Middle frontal gyrus (tissue), 1 donor: ENCODE results near the gene COG4.
"Not testable (repeated sequence)": the region's sequence is repeated elsewhere in the genome, so short reads cannot be mapped to it uniquely, and the experiment has no call there.

ENCODE experiments used
- DNase-seq: peaks from one replicate; pipeline ENCODE4 v3.0.0-alpha.2; 2015; ENCODE audit warnings: low spot score; ENCODE audit errors: extremely low spot score

The COG4 gene

DNA sequence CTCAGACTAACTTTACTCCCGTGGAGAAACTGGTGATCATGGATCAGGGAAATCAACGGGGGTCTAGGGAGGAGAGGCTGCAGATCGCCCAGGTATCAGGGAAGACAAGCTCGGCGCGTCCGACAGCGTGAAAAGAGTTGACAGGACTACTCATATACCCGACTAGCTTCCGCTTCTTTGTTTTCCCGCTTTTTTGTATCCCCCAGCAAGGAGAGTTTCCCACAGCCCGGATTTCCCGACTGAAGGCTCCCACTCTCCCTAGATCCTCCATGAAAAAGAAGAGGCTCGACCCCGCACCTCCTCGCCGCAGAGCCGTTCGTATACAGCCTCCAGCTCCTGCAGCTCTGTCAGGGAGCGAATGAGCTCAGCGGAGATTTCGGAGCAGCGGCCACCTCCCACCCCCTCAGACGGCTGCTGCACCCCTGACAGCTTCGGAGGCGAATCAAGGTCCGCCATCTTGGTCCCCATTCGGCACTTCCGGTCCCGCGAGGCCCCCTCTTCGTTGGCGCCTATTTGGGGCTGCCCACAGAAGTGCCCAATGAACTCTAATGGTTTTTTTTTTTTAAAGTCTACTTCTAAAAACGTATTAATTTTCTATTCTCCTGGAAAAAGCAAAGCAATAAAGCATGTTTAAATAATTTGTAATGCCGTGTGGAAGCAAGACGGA is at the start of gene COG4:
Gene COG4, minus strand, starts transcription at position 479 of the 667 bp plus-strand sequence. Its CDS starts 11 bp downstream, at position 468.
- DNase-seq = peak; percentile 70

DNA sequence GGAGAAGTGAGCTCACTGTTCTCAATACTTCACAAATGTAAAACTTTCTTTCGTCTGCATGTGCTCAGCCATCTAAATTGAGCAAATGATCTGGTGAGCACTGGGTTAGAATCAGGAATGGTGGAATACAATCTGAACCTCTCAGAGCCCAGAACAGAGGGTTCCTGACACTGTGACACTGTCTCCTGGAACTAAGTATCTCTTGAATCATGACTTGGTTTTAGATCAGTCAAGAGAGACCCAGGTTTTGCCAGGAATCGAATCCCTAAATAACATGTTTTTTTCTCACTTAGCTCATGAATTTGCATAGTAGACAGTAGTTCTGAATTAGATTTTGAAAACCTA is 49.5 kb upstream of the COG4 start:
- DNase-seq = no peak

DNA sequence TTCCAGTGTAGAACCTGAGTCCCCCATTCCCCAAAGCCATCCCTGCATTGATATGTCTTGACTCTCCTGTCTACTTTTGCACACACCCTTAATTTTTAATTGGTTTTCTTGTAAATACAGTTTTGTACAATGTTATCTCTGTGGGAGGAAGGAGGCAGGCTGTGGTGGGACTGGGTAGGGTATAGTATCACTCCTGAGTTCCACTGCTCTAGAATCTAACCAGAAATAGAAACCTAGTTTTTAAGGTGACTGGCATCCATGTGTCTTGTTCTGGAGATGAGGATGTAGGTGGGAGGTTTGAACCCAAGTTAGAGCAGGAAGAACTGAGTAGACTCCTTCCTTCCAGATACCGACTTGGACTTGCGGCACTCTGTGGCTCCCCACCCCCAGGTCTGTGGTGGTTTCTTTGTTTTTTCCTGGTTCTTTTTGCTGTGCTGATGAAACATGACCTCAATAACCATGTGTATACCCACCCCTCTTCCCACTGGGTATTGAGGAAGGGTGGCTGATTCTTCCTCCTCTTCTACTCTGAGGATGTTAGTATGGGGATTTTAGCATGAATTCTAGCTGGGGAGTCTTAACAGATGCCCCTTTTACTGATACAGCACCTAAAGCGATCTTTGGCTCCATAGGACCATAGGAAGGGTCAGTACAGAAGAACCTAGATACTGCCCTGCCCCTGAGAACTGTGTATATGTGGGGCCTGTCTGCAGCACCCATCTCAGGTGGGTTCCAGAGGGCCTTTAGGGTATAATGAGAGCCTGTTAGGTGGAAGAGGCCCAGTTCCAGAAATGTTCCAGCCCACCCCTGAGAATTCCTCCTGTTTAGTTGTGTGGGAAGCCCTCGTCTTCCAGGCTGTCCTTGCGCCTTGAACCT is 48.9 kb upstream of the COG4 start:
- DNase-seq = no peak

DNA sequence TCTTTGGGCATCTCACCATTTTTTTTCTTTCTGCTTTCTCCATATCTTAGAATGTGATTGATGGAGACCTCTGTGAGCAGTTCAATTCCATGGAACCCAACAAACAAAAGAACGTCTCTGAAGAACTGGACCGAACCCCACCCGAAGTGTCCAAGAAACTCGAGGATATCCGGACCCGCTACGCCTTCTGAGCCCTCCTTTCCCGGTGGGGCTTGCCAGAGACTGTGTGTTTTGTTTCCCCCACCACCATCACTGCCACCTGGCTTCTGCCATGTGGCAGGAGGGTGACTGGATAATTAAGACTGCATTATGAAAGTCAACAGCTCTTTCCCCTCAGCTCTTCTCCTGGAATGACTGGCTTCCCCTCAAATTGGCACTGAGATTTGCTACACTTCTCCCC is 48.3 kb upstream of the COG4 start:
- DNase-seq = no peak

DNA sequence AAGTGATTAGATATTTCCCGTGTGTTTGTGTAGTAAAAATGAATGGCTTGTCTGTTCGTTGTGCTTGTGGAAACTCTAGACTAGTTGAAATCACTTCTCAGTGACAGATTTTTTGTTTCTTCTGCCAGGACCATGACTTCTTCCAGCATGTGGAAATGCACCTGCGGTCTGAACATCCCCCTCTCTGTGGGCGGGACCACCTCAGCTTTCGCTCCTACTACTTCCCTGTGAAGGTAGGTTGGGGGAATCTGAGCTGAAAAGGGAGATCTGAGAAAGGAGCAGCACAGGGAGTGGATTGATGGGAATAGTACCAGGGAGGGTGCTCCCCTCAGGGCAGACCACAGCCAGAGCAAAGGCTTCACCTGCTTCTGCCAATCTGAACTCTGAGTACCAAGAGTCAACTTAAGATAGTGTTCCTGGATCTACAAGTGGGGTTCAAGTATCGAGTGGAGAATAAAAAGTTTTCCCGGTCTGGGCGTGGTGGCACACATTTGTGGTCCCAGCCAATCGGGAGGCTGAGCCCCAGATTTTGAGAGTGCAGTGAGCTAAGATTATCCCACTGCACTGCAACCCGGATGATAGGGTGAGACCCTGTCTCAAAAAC is 47.7 kb upstream of the COG4 start:
- no peak for DNase-seq

DNA sequence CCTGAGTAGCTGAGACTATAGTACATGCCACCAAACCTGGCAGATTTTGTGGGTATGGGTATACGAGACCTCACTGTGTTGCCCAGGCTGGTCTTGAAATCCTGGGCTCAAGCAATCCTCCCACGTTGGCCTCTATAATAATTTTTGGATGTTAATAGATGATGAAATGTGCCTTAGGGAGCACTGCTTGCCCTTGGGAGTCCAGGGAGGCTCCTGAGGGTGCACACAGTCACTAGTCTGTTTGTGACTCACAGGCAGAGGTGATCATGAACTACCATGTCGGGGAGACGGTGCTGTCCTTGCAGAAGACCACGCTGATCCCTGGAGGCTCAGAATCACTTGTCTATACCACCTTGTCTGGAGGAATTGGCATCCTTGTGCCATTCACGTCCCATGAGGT is 46.4 kb upstream of the COG4 start:
- DNase-seq = no peak

DNA sequence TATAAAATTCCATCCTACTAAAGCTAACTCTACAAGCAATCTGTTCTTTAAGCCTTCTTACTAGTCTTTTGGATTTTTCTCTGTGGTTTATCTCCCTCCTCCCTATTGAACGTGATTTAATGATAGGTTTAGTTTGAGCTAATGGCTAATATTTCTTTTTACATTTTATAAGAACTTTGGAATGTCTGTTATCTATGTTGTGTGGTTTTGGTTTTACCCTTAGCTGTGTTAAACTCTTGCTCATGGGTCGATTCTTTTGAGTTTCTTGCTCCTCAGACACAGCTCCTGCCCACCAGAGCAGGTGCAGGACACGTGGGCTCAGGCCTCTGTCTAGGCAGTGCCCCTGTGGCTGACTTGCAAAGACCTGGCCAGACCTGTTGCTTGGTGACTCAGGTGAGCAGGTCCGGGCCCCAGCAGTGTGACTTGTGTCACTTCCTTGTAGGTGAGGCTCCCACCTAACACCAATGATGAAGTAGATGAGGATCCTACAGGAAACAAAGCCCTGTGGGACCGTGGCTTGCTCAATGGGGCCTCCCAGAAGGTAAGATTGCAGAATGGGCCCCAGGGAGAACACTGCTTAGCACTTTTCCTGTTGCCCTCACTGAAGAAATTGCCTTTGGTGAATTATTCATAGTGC is 45.4 kb upstream of the COG4 start:
- DNase-seq = no peak

DNA sequence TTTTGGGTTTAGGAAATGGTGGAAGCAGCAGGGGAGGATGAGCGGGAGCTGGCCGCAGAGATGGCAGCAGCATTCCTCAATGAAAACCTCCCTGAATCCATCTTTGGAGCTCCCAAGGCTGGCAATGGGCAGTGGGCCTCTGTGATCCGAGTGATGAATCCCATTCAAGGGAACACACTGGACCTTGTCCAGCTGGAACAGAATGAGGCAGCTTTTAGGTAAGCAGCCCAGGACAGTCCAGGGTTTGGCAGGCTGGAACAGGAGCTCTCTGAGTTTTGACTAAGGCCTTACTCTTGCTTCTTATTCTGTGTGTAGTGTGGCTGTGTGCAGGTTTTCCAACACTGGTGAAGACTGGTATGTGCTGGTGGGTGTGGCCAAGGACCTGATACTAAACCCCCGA is 41.7 kb upstream of the COG4 start:
- no peak for DNase-seq

DNA sequence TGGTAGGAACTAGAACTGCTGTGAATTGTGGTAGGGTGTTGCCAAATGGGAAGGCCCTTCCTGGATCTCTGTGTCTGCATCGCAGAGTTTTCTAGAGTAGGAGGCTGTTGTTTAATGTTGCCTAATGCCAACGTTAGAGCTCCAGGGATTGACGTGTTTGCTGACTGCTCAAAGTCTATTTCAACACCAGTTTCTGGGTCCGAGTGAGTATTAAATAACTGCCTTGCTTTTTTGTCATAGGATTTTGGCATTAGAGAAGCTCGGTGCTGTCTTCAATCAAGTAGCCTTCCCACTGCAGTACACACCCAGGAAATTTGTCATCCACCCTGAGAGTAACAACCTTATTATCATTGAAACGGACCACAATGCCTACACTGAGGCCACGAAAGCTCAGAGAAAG is 40.3 kb upstream of the COG4 start:
- DNase-seq = no peak

DNA sequence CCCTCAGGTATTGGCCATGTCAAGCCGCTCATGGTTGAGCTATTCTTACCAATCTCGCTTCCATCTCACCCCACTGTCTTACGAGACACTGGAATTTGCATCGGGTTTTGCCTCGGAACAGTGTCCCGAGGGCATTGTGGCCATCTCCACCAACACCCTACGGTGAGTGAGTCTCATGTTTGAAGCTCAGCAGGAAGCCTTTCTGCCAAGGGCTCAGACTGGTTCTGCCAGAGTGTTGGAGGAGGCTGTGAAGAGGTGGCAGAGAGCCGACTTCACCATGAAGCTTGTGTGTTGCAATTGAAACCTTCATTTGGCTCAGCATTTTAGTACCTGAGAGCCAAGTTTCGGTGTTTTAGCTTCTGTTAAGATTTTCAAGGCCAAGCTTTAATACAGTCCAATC is 38.3 kb upstream of the COG4 start:
- peak; percentile 53 for DNase-seq

DNA sequence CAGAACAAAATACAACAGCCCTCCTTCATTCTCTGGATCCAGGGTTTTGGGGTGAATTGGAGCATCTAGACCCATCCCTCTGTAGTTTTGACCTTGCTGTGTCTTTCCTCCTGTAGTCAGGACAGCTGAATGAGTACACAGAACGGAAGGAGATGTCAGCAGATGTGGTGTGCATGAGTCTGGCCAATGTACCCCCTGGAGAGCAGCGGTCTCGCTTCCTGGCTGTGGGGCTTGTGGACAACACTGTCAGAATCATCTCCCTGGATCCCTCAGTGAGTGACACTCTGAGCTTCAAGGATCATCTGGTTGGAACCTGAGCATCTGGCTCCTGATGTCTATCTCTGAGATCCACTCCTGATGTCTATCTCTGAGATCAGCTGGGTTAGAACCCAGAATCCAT is 32.7 kb upstream of the COG4 start:
- no peak for DNase-seq

DNA sequence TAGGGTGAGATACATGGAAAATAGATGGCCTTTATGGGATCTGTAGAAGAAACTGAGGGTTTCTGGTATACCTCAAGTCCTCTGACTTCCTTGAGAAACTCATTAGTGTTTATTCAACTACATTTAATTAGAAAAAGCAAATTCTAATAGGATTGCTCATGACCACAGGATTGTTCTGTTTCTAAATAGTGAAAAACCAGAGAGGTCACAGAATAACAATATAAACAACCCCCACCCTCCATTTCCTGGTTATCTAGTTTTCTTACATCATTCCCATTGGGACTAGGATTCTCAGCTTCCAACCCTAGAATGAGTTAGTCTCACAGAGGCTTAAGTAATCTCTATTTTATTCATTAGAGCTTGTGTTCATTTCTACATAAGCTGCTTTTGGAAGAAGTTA is 30.3 kb upstream of the COG4 start:
- no peak for DNase-seq

DNA sequence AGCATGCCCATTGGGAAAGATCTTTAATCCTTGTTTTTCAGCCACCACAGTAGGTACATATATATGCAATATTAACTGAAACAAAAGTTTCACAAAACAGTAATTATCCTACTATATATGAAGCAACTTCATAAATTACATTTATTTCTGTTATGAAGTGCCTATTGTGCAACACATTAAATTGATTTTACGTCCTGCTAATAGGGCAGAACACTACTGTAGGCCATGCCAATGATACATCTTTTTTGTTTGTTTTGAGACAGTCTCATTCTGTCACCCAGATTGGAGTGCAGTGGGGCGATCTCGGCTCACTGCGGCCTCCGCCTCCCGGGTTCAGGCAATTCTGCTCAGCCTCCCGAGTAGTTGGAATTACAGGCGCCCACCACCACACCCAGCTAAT is 29.3 kb upstream of the COG4 start:
- no peak for DNase-seq

DNA sequence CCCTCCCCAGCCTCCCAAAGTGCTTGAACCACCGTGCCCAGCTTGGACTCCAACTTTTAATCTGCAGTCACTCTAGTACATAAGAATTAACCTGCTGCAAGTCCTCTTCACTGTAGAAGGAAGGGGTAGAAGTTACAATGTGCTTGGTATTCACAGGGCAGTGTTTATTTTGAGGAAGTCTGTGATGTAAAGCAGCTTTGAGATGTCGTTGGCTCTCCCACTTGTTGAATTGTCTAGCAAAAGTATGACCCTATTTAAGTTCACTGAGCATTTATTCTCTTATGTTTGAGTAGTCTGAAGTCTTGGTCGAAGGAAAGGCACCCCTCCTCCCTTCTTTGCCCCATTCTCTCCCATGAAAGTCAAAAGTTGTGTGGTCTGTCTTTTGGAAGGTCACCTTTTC is 28.4 kb upstream of the COG4 start:
- DNase-seq = no peak

DNA sequence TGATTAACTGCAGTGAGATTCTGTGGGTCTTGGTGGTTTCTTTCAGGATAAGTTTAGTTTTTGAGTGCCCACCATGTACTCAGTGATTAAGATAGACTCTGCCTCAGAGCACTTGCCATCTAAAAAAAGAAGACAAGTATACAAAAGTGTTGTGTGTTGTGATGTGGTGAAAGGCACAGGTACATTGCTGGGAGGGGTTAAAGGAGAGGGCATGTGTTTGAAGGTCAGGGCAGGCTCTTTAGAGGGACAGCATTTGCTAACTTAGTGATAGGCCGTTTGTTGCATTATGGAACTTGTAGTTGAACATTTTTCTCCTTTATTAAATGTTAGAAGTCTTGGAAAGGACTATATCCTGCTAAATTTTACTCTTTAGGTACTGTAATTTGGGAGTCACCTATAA is 26.7 kb upstream of the COG4 start:
- DNase-seq = no peak

DNA sequence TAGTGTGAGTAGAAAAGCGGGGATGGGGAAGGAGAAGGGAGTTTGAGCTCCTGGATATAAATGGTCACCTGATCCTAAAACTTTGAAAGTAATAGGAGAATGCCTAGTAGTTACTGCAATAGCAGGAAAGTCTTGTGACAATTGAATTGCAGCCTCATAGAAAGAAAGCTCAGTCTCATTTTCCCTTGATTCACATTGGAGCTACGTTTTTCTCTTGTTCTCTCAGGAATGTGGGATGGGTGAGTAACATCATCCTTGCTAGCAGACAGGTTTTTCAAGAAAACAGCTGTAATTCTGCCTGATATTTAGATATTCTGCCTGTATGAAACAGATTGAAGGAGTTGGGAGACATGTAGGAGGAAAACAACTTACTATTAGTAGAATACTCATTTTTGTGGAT is 25.6 kb upstream of the COG4 start:
- no peak for DNase-seq

DNA sequence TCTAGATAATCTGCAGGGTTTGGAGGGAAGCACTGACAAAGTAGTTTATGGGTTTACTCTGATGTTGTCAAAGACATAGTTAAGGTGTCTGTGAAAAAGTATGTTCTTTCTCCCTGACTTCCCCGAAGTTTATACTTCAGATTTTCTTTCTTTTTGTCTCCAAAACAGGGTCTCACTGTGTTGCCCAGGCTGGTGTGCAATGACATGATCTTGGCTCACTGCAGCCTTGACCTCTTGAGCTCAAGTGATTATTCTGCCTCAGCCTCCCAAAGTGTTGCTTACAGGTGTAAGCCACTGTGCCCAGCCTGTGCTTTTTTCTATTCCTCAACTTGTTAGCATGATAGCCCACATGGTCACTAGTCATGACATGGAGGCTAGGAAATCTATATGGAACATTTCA is 21.2 kb upstream of the COG4 start:
- DNase-seq = no peak

DNA sequence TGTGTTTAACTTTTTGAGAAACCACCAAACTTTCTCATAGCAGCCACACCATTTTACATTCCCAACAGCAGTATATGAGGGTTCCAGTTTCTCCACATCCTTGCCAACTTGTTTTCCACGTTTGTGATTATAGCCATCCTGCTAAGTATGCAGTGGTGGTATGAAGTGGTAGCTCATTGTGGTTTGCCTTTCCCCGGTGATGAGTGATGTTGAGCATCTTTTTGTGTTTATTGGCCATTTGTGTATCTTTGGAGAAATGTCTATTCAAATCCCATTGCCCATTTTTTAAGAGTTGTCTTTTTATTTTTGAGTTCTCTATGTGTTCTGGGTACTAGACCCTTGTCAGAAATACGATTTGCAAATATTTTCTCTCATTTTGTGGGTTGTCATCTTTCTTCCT is 17.6 kb upstream of the COG4 start:
- DNase-seq = no peak

DNA sequence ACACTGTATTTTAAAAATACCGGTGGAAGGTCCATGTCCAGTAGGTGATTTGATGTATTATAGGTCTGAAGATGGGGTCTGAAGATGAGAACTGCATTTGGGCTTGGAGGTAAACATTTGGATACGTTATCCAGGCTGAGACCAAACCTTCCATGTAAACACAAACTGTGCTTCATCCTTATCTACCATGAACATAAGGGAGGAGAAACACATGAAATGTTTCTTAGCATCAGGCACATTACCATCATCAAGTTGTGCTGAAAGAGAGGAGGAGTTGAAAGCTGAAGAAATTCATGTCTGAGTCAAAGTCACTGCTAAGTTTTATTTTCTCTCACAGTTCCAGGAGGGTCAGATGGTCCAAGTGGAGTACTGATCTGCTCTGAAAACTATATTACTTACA is 11.6 kb upstream of the COG4 start:
- no peak for DNase-seq

DNA sequence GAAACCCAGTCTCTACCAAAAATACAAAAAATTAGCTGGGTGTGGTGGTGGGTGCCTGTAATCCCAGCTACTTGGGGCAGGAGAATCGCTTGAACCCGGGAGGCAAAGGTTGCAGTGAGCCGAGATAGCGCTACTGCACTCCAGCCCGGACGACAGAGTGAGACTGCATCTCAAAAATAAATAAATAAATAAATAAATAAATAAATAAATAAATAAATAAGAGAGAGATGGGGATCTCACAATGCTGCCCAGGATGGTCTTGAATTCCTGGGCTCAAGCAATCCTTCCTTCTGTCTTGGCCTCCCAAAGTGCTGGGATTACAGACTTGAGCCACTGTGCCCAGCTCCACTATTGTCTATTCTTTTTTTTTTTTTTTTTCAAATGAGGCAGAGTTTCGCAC is 6.6 kb upstream of the COG4 start:
- DNase-seq = not testable (repeated sequence)

DNA sequence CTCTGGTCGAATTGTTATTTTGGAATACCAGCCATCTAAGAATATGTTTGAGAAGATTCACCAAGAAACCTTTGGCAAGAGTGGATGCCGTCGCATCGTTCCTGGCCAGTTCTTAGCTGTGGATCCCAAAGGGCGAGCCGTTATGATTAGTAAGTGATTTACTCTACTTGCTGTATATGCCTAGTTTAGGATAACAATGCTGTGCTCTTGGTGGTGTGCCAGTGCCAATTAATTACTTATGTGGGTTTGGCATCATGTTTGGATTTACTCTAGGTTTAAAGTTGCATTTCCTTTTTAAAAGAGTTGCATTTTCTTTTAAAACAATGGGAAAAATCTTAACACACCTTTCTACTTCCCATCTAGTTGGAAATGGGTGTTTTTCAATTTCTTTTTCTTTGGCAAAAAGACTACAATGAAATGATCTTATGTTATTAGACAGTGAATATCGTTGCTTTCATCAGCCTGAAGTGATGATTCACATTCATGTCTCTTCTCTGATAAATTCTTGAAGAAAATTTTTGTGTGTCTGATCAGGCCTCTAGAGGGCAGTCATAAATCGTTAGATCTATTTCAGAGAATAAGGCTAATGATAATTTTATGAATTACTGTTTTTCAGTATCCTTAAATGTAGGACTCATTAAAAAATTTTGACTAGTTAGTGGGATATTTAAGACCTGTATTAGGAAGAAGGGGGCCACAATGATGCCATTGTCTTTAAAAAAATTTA is 5.9 kb upstream of the COG4 start:
- DNase-seq = no peak
